HepG2 (cell line): ENCODE measurements around the gene SLC29A1. TPM values are rescaled to one million over a fixed set of nuclear protein-coding genes. Genes with fewer than 3 reads are reported as not detected.

Experiments used
- ATAC-seq: fragments of 200-7000 bp; cut with Tn5 transposase; 3 replicates; pipeline ENCODE4 v1.9.1; 2020; ENCODE audit warnings: mild to moderate bottlenecking, moderate library complexity
- BruUV-seq: library from RNA; stranded (reverse); fragments of 400-500 nt; replicated peaks from 2 replicates; lab custom pipeline; 2021; lab: Mats Ljungman, UMichigan
- CTCF ChIA-PET: fragments of 300-600 bp; formaldehyde crosslinking; extraction: SDS; loops from one replicate; lab custom pipeline; 2021; ENCODE audit warnings: low total read pairs, inconsistent platforms, low intra/inter-chr PET ratio; lab: Yijun Ruan, JAX
- POLR2A ChIA-PET: fragments of 350-600 bp; sonication (Branson Sonifier 250); formaldehyde crosslinking; loops from one replicate; lab custom pipeline; 2020; ENCODE audit warnings: antibody characterized with exemption, inconsistent platforms; lab: Yijun Ruan, JAX
- DNase-seq: peaks from one replicate; pipeline ENCODE4 v3.0.0-alpha.2; 2015; ENCODE audit warnings: low spot score
- FAIRE-seq: peaks from 3 replicates; lab custom pipeline; 2011; peaks lifted over from hg19 to GRCh38; lab: Jason Lieb, UNC
- H2AFZ ChIP-seq: one replicate; pipeline ENCODE4 v1.6.1; 2011; ENCODE audit warnings: low read length, inconsistent platforms
- H3K27ac ChIP-seq: fragments of 300-600 bp; 3 replicates; pipeline ENCODE4 v1.8.0; 2011; ENCODE audit warnings: mixed run types, mild to moderate bottlenecking, mixed read lengths, low read length, inconsistent platforms; ENCODE audit not compliant: insufficient read depth; ENCODE audit errors: extremely low read length
- H3K27me3 ChIP-seq, 2 experiments: fragments of 200-600 bp in 1 of 2; 2 replicates in 1 of 2; 3 replicates in 1 of 2; pipeline versions ENCODE4 v1.6.0 to v1.8.0; 2011; ENCODE audit warnings: low read length in 2 of 2, mild to moderate bottlenecking in 2 of 2, moderate library complexity in 2 of 2, inconsistent platforms in 1 of 2; ENCODE audit not compliant: insufficient read depth in 2 of 2, control insufficient read depth in 1 of 2
- H3K36me3 ChIP-seq, 2 experiments: fragments of 200-600 bp in 1 of 2; replicated peaks in 1 of 2; 2 replicates in 1 of 2; 3 replicates in 1 of 2; pipeline versions ENCODE4 v1.5.1 to v1.8.0; 2011; ENCODE audit warnings: low read length in 2 of 2, inconsistent platforms in 1 of 2; ENCODE audit not compliant: insufficient read depth in 2 of 2, control insufficient read depth in 1 of 2
- H3K4me1 ChIP-seq: 2 replicates; pipeline ENCODE4 v1.5.1; 2012; ENCODE audit warnings: low read length, inconsistent platforms; ENCODE audit not compliant: insufficient read depth
- H3K4me2 ChIP-seq: 2 replicates; pipeline ENCODE4 v1.6.0; 2011; ENCODE audit warnings: low read depth, low read length, inconsistent platforms
- H3K4me3 ChIP-seq, 3 experiments: fragments of 200-600 bp in 1 of 3; sonication (generic), shearing (Covaris generic) in 1 of 3; replicated peaks in 1 of 3; 2 replicates each; pipeline ENCODE4 v1.5.1; 2011 to 2016; ENCODE audit warnings: low read length in 3 of 3, inconsistent platforms in 2 of 3, low read depth in 2 of 3, mild to moderate bottlenecking in 2 of 3, control low read depth in 1 of 3, mixed read lengths in 1 of 3; ENCODE audit not compliant: insufficient read depth in 1 of 3
- H3K79me2 ChIP-seq: one replicate; pipeline ENCODE4 v1.6.1; 2011; ENCODE audit warnings: low read length, inconsistent platforms; ENCODE audit not compliant: insufficient read depth
- H3K9ac ChIP-seq: 2 replicates; pipeline ENCODE4 v1.6.0; 2011; ENCODE audit warnings: mild to moderate bottlenecking, low read depth, low read length, inconsistent platforms; ENCODE audit not compliant: insufficient read depth
- H3K9me3 ChIP-seq: 2 replicates; pipeline ENCODE4 v1.5.1; 2012; ENCODE audit warnings: mild to moderate bottlenecking, low read length
- H4K20me1 ChIP-seq: 2 replicates; pipeline ENCODE4 v1.6.0; 2011; ENCODE audit warnings: inconsistent platforms, mild to moderate bottlenecking, low read length, moderate library complexity; ENCODE audit not compliant: insufficient read depth
- AKNA ChIP-seq: sonication (generic); formaldehyde crosslinking; IDR thresholded peaks from 2 replicates; pipeline ENCODE4 v1.4.0; 2020; ENCODE audit warnings: missing genetic modification reagents, borderline replicate concordance
- NFE2 ChIP-seq: sonication (generic); formaldehyde crosslinking; IDR thresholded peaks from 2 replicates; pipeline ENCODE4 v1.4.0; 2020; ENCODE audit warnings: missing genetic modification reagents
- REPIN1 ChIP-seq: sonication (generic); formaldehyde crosslinking; IDR thresholded peaks from 2 replicates; pipeline ENCODE4 v1.8.0; 2022; ENCODE audit warnings: missing genetic modification reagents, low read depth, mild to moderate bottlenecking, borderline replicate concordance
- WIZ ChIP-seq: sonication (generic); formaldehyde crosslinking; IDR thresholded peaks from 2 replicates; pipeline ENCODE4 v1.5.1; 2020; ENCODE audit warnings: mild to moderate bottlenecking, missing genetic modification reagents
- ZFP90 ChIP-seq: sonication (generic); formaldehyde crosslinking; IDR thresholded peaks from 2 replicates; pipeline ENCODE4 v1.8.0; 2022; ENCODE audit warnings: missing genetic modification reagents, mild to moderate bottlenecking, inconsistent platforms, borderline replicate concordance
- ZMYM3 ChIP-seq: sonication (generic); formaldehyde crosslinking; IDR thresholded peaks from 2 replicates; pipeline ENCODE4 v1.5.1; 2020; ENCODE audit warnings: mild to moderate bottlenecking, missing genetic modification reagents
- ZNF496 ChIP-seq: sonication (generic); formaldehyde crosslinking; IDR thresholded peaks from 2 replicates; pipeline ENCODE4 v1.8.1; 2023; ENCODE audit warnings: mild to moderate bottlenecking, moderate library complexity, missing genetic modification reagents; ENCODE audit not compliant: insufficient replicate concordance
- ZNF558 ChIP-seq: sonication (generic); formaldehyde crosslinking; IDR thresholded peaks from 2 replicates; pipeline ENCODE4 v1.9.0; 2022; ENCODE audit warnings: mild to moderate bottlenecking, missing genetic modification reagents, borderline replicate concordance
- WGBS: methylation state at CpG from one replicate; pipeline ENCODE4 v1.1.6; 2017; ENCODE audit warnings: low lambda C conversion rate; 5-methylcytosine and 5-hydroxymethylcytosine counted together
- in situ Hi-C: cut with HindIII; loops from 2 replicates; pipeline ENCODE4 v1.10.0; 2017; ENCODE audit warnings: low pct_unique_long_range_greater_than_20kb; ENCODE audit not compliant: extremely low pct_ligation_motif_present
- intact Hi-C: fragments of 100-400 bp; cut with micrococcal nuclease; formaldehyde crosslinking; loops from one replicate; pipeline ENCODE4 v1.10.0; 2022; ENCODE audit not compliant: unreplicated experiment
- polyA plus RNA-seq, 8 experiments: library from polyadenylated mRNA; depleted of rRNA in 3 of 8; stranded (reverse) in 7 of 8; unstranded in 1 of 8; fragments of >200 nt; fragmentation: Illumina TruSeq in 4 of 8; extraction: Trizol in 4 of 8; gene quantifications; 2 replicates each; pipeline versions ENCODE4 v1.2.1 to v1.2.3, GENCODE V29; 2011 to 2016; ENCODE audit warnings: low read depth in 4 of 8, missing spikeins in 1 of 8, mixed read lengths in 1 of 8; ENCODE audit not compliant: insufficient read depth in 1 of 8
- total RNA-seq, 5 experiments: library from RNA; depleted of rRNA; stranded (reverse); fragments of >200 nt; fragmentation: Illumina TruSeq; extraction: Trizol; gene quantifications; 2 replicates each; pipeline ENCODE4 v1.2.3, GENCODE V29; 2016; ENCODE audit warnings: low read depth in 1 of 5

SLC29A1 gene
- total and polyA plus RNA-seq, 2 of the 13 experiments (the other 11 are each of a cell fraction or from before 2014, with no cell fraction given) = 43.2 to 106 TPM

GRCh38 chr6:44228433-44228832 lies 5.0 kb downstream of the SLC29A1 start (continued):
- TF ChIP-seq AKNA (no peak), REPIN1 (CRISPR knock-in tag) (no peak), ZMYM3 (CRISPR knock-in tag) (no peak), ZNF558 (no peak)

GRCh38 chr6:44228836-44229235 lies 5.4 kb downstream of the SLC29A1 start:
- no peak overlapping the region for H3K9ac ChIP-seq
- peaks cover 11 to 24% of the 10 kb centered on the region in 2 experiments for H3K36me3 ChIP-seq
- intact Hi-C loops = no loop called here
- ChIA-PET POLR2A (interaction anchor here (1.5 kb wide), 1 partner anchor 18 kb away, joined by 5 read pairs; the partner anchor contains the start of gene HSP90AB1), CTCF (no interaction called here)
- WGBS = 66% methylated on average over 5 of the region's 5 CpGs
- no TSS peak for BruUV-seq
- no peak for DNase-seq
- H3K79me2 ChIP-seq = peaks cover 17% of the 10 kb centered on the region
- no peak for FAIRE-seq
- ATAC-seq = no peak
- peak overlapping the region; percentile 36 for H3K27ac ChIP-seq
- in situ Hi-C loops = no loop called here
- no peaks in the 10 kb centered on the region for H3K27me3 ChIP-seq
- no peaks in the 10 kb centered on the region for H3K9me3 ChIP-seq
- peaks cover 53% of the 10 kb centered on the region for H3K4me1 ChIP-seq
- no peaks in the 10 kb centered on the region for H4K20me1 ChIP-seq
- no peak for TF ChIP-seq ZNF496
- no peak for TF ChIP-seq NFE2 (CRISPR knock-in tag)
- peak; percentile 49; the same call in 1 of the 2 replicates for TF ChIP-seq ZFP90 (CRISPR knock-in tag)
- no peak for TF ChIP-seq WIZ (CRISPR knock-in tag)
- no peak overlapping the region for H3K4me3 ChIP-seq
- H2AFZ ChIP-seq = no peak overlapping the region
- no peak overlapping the region for H3K4me2 ChIP-seq
